Fibroblast of skin of right quadriceps (primary cell): ENCODE results near the gene APPBP2.
"Not testable (repeated sequence)": the region's sequence is repeated elsewhere in the genome, so short reads cannot be mapped to it uniquely, and the experiment has no call there.

Experiments used
- DNase-seq: peaks from one replicate; pipeline ENCODE4 v3.0.0-alpha.2; 2013

The APPBP2 gene, protein sequence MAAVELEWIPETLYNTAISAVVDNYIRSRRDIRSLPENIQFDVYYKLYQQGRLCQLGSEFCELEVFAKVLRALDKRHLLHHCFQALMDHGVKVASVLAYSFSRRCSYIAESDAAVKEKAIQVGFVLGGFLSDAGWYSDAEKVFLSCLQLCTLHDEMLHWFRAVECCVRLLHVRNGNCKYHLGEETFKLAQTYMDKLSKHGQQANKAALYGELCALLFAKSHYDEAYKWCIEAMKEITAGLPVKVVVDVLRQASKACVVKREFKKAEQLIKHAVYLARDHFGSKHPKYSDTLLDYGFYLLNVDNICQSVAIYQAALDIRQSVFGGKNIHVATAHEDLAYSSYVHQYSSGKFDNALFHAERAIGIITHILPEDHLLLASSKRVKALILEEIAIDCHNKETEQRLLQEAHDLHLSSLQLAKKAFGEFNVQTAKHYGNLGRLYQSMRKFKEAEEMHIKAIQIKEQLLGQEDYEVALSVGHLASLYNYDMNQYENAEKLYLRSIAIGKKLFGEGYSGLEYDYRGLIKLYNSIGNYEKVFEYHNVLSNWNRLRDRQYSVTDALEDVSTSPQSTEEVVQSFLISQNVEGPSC

DNA sequence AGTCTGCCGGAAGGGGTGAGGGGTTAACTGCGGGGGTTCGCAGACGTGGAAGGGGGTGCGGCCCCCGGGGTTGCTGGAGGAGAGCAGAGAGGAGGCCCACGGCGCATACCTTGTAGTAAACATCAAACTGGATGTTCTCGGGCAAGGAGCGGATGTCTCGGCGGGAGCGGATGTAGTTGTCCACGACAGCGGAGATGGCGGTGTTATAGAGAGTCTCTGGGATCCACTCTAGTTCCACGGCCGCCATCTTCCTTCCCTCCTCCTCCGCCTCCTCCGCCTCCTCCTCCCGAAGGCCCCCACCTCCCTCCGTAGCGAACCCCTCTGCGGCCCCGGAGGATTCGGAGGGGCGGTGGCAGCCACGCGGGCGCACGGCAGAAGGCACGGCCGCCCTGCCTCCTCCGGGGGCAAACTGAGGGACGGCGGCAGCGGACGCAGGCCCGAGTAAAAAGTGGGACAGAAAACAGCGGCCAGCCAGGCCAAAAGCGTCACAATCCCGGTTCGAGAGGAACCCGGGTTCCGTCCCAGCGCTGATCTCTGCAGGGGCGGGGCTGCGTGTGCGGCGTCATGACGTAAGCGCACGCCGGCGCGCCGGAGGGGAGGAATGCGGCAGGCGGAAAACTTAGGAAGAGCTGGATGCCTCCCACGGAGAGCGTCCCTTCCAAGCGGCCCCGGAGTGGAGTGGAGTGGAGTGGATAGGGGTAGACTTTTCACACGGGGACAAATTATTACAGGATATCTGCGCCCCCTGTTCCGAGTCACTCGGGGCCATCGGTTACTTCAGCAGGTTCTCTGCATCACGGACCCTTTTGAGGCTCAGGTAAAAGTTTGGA, at the start of gene APPBP2:
APPBP2 (minus strand) TSS at position 558 of the 830 bp plus-strand sequence; CDS start at position 247, 311 bp downstream.
- DNase-seq: peak; percentile 86

DNA sequence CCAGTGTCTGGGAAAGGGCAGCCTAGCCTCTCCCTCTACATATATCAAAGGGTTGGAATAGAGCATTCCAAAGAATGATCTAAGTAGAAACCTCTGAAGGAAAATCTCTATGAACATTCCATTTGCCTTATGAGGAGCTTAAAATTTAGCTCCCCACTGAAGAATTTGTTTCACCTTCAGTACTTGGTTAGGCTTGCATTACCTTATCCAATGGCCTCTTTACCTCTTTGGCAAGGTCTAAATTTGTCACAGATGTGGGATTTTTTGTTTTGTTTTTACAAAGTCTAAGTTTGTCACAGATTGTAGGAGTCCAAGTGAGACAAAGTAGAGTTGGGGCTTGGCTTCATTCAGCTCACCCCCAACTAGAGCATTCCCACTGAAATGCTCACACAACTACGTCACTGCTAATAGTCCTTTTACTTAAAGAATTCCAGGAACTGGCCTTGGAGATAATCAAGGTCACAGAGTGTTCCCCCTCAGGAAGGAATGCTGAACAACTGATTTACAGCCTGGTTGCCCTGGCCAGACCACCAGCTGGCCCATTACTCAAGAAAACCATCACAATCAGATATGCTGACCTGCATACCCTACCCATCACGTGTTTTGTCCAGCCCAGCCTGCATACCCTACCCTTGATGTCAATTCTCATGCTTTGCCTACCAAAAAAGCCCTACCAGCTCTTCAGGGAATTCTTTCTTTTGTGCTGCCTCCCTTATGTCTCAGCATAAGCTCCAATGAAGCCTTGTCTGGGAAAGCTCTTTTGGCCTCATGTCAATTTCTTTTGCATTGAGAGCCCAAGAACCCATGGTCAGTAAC, 47.4 kb upstream of the APPBP2 start:
- DNase-seq: peak; percentile 83

DNA sequence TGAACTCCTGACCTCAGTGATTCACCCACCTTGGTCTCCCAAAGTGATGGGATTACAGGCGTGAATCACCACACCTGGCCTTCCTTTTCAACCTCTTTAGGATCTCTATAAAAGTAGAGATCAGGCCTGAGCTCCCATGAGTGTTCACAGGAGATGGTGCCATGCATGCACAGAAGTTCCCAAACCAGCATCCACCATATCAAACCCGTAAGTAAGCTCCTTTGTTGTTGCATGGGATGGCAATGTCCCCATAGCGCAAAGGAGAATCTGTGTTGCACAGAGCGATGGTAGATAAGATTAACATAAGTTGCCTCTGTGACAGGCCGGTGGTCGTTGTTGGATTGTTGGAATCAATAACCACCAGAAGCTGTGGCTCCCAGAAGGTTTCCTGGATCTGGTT, 39.2 kb upstream of the APPBP2 start:
- no peak for DNase-seq

DNA sequence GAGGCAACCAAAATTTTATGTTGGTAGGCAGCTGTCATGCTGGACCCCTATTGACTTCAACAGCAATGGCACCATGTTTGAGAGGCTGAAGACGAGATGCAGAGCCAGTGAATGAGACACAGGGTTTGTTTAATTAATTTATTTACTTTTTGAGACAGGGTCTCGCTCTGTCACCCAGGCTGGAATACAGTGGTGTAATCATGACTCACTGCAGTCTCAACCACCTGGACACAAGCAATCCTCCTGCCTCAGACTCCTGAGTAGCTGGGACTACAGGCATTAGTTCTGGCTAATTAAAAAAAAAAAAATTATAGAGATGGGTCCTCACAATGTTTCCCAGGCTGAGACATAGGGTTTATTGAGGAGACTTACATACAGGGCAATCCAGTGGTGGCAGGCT, 37.7 kb upstream of the APPBP2 start:
- no peak for DNase-seq

DNA sequence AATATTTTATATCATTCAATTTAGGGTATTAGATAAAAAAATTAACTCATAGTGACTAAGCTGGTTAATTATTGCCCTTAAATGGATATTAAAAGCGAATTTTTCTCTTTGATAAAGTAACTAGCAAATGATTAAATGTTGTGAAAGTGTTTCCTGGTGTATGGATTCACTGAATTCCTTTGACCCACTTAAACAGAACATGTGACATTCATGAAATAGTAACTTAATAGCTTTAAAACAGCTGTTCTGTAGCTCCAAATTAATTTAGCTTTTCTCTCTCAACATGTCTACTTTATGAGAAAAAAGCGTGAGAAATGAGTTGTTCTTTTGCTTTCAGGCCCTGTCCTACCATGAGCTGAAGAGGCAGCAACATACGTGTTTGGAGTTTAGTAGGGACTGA, 36.4 kb upstream of the APPBP2 start:
- no peak for DNase-seq

DNA sequence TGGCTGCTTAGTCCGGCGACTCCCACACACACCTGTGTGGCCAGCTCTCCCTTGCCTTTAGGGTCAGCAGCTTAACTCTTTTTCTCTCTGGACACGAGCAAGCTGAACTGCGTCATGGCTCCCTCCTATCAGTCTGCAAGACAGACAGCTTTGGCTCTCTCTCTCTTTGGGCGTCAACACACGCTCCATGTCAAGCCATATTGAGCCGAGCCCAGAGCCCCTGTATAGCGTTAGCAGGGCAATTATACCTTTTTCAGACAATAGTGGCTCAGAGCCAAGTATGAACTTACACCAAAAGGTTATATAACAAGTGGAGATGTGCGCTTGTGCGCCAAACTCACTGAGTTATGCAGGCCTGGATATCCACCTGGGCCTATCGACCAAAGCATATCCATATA, 34.8 kb upstream of the APPBP2 start:
- DNase-seq: no peak

DNA sequence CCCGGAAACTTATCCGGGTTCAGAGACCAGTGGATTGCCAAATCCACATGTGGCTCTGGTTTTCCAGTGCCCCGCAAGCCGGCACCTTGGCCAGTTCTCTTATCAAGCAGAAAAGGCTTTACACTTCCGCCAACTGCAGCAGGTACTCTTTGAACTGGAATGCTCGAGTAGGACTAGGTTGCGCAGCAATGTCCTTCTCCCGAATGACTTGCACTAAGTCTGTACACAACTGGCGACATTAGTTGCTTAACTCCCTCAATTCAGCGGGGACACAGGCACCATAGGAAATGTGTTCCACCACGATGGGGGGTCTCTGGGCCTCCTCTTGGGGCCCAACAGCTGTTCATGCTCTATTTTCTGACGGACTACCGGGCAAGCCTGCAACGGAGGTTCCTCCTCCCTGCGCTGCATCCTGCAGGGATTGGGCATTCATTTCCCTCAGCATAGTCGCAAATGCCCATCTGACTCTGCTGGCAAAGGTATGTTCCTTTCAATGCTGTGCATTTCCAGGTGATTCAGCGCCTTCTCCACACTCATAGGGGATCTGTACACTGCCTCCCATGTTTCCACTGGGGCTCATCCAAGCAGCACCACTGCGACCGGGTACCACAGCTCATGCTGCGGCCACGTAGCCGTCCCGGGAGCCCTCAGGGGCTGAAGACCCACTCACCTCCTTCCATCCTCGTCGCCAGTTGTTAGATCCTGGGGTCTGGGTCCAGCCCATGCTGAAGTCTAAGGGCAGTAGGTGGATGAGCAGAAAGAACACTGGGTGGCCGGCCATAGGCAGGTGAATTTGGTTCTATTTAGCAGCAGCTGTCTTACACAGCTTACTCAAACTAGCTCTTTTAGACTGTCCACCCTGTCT, 34.2 kb upstream of the APPBP2 start:
- no peak for DNase-seq

DNA sequence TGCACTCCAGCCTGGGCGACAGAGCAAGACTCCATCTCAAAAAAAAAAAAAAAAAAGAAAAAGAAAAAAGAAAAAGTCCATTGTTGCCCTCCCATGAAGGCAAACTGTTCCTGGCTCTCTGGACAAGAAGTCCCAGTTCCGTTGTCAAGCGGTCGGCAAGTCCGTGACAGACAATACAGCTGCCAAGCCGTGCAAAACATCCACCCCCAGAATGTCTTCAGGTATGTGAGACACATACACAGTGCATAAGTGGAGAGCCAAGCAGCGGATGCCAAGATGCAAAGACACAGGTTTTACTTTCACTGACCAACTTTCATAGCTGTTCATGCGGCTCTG, 33.6 kb upstream of the APPBP2 start:
- DNase-seq: no peak

DNA sequence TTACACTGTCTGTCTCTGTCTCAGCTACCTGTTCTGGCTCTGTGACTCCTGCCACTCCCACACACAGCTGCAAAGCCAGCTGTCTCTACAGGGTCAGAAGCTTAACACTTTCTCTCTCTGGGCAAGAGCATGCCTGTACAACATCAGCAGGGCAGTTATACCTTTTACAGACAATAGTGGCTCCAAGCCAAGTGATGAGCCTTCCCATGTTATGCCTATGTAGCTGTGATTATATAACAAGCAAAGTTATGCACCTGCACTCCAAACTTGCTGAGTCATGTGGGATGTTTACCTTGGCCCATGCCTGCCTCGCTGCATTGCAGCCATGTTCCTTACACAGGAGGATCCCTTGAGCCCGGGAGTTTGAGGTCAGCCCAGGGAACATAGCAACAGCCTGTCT, 31.8 kb upstream of the APPBP2 start:
- DNase-seq: no peak

DNA sequence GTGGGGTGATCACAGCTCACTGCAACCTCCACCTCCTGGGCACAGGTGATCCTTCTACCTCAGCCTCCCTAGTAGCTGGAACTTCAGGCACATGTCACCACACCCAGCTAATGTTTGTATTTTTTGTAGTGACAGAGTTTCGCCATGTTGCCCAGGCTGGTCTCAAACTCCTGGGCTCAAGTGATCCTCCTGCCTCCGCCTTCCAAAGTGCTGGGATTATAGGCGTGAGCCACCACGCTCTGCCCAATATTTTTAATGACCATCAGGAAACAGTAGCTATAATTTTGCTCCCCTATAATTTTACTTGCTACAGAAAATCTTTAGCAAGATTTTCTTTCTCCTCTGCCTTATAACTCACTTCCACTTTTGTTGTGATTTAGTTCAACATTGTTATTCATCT, 29.7 kb upstream of the APPBP2 start:
- no peak for DNase-seq

DNA sequence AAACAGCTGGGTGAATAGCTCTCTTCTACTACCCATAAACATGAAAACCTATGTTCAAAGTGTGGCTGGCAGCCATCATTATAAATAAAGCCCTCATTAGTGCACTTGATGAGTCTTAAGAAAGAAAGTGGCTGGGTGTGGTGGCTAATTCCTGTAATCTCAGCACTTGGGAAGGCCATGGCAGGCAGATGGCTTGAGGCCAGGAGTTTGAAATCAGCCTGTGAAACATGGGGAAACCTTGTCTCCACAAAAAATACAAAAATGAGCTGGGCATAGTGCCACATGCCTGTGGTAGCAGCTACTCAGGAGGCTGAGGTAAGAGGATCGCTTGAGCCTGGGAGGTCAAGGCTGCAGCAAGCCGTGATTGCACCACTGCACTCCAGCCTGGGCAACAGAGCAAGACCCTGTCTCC, 28.3 kb upstream of the APPBP2 start:
- DNase-seq: peak; percentile 88

DNA sequence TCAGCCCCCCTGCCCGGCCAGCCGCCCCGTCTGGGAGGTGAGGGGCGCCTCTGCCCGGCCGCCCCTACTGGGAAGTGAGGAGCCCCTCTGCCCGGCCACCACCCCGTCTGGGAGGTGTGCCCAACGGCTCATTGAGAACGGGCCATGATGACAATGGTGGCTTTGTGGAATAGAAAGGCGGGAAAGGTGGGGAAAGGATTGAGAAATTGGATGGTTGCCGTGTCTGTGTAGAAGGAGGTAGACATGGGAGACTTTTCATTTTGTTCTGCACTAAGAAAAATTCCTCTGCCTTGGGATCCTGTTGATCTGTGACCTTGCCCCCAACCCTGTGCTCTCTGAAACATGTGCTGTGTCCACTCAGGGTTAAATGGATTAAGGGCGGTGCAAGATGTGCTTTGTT, 26.2 kb upstream of the APPBP2 start:
- not testable (repeated sequence) for DNase-seq

DNA sequence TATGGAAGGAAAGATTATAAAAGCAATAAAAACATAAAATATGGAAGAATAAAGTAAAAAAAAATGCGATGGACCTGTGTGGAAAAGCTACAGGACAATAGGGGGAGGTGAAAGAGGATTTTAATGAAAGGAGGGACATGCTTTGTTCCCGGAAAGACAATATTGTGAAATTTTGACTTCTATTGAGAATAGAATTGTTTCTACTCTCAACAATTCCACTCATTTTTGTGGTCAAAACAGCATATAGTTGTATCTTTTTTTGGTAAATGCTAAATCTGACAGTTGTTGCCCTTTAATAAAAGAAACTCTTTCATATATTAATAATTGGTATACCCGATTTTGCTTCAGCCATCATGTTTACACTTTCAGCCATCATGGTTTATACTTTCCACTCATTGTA, 22.9 kb upstream of the APPBP2 start:
- no peak for DNase-seq

DNA sequence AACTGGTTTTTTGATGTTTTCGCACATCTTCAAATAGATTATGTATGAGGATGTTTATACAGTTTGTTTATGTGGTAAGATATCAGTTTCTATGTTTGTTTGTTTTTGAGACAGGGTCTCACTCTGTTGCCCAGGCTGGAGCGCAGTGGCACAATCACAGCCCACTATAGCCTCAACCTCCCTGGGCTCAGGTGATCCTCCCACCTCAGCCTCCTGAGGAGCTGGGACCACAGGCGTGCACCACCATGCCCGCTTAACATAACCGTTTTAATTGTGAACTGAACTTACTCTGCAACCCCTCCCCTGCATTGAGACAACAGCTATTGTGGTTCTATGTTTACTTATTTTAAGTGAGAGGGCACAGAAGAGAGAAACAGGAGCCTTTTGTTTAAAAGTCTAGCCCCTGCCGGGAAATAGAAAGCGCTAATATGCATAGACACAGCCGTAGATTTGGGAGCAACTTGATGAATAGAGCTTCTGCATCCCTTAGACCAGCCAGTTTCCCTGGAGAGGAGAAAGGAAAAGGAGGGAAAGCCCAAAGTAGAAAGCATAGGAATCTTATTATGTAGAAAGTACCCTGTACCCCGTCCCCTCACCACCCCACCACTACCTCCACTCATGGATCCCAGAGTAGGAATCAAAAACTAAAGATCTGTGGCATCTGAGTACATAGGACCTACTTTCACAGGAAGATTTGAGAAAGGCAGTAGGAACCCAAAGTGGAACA, 19.6 kb upstream of the APPBP2 start:
- DNase-seq: no peak

DNA sequence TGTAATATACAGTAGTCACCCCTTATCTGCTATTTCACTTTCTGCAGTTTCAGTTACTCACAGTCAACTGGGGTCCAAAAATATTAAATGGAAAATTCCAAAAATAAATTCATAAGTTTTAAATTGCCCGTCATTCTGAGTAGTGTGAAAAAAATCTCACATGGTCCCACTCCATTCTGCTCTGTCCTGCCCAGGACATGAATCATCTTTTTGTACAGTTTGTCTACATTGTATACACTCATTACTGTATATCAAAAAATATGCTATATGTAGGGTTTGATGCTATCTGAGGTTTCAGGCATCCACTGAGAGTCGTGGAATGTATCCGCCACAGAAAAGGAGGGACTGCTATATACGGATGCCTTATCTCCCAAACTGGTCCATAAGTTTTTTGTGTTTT, 16.0 kb upstream of the APPBP2 start:
- peak; percentile 18 for DNase-seq

DNA sequence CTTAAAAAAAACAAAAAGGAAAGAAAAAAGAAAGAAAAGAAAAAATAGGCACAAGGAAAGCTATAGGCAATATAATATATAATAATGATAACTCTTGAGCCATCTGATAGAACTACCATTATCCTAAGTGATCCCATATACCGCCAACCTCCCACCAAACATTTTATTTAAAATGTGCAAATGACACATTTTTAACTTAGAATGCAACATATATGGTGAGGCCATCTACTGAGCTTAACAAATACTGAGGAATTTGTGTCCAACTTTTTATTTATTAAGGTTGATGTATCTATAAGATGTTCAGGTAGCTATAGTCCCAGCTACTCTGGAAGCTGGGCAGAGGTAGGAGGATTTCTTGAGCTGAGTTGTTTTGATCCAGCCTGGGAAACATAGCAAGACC, 14.4 kb upstream of the APPBP2 start:
- DNase-seq: no peak

DNA sequence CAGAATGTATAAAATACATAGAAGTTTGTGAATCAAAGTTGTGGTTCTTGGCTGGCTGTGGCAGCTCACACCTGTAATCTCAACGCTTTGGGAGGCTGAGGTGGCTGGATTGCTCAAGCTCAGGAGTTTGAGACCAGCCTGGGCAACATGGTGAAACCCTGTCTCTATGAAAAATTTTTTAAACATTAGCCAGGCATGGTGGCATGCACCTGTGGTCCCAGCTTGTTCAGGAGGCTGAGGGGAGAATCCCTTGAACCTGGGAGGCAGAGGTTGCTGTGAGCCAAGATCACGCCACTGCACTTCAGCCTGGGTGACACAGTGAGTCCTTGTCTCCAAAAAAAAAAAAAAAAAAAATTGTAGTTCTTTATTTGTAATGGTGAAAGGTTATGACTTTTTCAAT, 13.8 kb upstream of the APPBP2 start:
- DNase-seq: no peak

DNA sequence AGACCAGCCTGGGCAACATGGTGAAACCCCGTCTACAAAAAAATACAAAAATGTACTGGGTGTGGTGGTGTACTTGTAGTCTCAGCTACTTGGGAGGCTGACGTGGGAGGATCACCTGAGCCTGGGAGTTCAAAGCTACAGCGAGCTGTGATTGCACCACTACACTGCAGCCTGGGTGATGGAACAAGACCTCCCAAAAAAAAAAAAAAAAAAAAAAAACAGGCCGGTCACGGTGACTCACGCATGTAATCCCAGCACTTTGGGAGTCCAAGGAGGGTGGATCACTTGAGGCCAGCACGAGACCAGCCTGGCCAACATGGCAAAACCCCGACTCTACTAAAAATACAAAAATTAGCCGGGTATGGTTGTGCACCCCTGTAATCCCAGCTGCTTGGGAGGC, 12.7 kb upstream of the APPBP2 start:
- DNase-seq: no peak

DNA sequence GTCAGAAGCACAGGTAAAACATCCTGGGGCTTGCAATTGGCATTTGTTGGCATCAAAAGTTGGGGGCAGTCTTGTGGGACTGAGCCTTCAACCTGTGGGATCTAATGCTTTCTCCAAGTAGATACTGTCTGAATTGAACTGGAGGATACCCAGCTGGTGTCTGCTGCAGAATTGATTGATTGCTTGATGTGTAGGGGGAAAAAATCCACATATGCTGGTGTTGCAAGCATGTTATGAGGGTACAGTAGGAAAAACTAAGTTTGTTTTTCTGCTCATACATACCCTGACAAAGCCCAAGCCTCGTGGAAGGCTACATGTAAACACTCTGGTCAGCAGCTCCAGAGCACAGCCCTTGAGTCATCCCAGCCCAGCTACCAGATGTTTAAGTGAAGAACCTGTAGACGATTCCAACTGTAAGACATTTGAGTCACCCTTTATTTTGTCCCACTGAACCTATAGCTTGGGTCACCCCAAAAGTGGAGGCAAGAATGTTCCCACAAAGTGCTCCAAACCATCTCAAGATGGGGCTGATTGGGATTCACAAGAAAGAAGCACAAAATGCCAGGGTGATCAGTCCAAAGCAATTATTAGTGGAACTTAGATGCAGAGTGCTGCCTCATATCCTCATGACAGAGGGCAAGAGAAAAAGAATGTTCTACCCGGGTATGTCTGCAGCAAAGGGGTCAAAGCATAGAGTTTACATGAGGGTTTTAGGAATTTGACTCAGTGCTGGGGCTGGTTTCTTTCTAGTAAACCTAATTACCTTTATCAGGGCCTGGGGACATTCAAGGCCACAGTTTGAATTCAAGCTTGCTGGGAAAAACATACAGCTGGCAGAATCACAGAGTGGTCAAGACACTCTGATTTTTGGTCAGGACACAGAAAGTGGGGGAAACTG, 9.6 kb upstream of the APPBP2 start:
- peak; percentile 39 for DNase-seq

DNA sequence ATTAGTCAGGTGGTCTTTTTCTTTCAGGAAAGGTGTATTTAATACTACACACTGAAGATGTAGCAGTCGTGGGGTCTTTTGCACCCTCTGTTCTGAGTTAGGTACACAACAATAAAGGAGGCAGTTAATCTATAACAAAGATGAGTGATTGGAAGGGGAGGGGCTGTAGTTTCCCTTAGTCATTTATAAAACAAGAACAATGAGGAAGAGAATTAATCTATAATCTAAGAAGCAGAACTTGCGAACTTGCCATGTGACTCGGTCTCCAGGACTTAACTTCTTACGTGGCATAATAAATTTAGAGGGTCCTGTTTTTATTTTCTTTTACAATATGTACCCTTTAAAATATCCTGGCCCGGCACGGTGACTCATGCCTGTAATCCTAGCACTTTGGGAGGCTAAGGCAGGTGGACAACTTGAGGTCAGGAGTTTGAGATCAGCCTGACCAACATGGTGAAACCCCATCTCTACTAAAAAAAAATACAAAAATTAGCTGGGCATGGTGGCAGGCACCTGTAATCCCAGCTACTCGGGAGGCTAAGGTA, 8.6 kb upstream of the APPBP2 start:
- DNase-seq: no peak
